ENCODE results near the gene HTR7. TPM values are rescaled to one million over a fixed set of nuclear protein-coding genes. Genes with fewer than 3 reads are reported as not detected.

Gene HTR7
- total RNA-seq, 1 donor from 2014 or later, result not detected

Other genes starting within 250 kb of the HTR7 start
- gene RPP30, start 13.9 kb upstream of the HTR7 start, total RNA-seq, result 69.1 and 73.4 TPM in 2 replicates
- not detected in 2 replicates for gene ANKRD1, start 63.0 kb upstream of the HTR7 start, total RNA-seq